ENCODE data around the gene KDM3A. TPM values are rescaled to one million over a fixed set of nuclear protein-coding genes. Genes with fewer than 3 reads are reported as not detected.

The KDM3A gene
- total RNA-seq = 93.8 TPM

DNA sequence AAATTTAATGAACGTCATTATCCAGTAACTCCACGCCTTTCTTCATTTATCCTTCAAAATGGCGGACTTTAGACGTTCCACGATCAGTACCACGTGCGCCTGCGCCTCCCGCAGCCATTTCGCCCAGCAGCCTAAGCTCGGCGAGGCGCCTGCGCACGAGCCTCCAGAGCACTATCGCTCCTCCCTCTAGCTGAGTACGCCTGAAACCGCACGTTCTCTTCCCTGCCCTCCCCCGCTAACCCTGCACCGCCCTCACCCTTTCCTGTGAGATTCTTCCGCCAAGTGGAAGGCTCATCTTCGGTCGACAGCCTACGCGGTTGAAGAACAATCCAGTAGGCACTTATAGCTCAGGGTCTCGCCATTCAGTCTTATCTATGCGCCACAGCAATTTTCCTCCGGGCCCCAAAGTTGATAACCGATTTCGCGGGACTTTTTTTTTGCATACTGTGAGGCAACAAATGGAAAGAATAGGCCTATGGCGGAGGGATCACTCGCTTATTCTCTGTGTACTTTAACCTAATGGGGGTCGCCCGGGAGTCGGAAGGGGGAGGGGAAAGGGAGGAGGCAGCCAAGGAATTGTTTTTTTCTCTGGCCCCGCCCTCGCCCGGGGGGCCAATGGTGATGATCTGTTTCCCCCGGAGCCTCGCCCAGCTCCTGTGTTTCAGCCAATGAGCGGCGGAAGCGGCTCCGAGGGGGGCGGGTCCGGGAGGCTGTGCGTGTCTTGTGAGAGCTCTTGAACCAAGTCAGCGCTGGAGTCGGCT lies at the start of gene KDM3A:
Gene KDM3A, plus strand, starts transcription at position 741 of the 761 bp plus-strand sequence. CDS start 677 bp downstream, outside the sequence.
- peak; percentile 100 for DNase-seq

DNA sequence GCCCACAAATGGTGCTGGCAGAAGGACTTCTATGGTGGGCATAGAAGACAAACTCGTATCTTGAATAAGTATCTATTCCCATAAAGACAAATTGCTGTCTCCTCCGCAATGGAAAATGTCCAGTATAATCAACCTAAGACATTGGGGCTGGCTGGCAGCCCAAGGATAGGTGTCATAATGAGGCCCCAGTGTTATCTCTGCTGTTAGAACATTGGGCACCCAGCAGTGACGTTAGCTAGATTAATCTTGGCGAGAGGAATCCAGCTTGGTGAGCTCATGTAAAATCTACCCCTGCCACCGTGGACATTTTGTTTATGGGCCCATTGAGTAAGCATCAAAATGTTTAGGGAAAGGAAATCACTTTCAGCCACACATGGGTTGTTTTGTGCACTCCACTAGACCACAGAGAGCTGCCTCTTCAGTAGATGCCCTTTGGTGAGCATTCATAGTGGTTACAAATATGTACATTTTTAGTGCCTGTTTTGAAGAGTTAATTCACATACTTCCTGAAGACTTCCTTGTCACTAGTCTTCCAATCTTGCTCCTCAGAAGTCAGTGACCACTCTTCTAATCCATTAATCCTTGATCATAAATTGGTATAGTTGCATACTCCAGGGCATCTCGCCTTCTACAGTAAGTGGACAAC lies 48.2 kb upstream of the KDM3A start:
- DNase-seq = no peak

DNA sequence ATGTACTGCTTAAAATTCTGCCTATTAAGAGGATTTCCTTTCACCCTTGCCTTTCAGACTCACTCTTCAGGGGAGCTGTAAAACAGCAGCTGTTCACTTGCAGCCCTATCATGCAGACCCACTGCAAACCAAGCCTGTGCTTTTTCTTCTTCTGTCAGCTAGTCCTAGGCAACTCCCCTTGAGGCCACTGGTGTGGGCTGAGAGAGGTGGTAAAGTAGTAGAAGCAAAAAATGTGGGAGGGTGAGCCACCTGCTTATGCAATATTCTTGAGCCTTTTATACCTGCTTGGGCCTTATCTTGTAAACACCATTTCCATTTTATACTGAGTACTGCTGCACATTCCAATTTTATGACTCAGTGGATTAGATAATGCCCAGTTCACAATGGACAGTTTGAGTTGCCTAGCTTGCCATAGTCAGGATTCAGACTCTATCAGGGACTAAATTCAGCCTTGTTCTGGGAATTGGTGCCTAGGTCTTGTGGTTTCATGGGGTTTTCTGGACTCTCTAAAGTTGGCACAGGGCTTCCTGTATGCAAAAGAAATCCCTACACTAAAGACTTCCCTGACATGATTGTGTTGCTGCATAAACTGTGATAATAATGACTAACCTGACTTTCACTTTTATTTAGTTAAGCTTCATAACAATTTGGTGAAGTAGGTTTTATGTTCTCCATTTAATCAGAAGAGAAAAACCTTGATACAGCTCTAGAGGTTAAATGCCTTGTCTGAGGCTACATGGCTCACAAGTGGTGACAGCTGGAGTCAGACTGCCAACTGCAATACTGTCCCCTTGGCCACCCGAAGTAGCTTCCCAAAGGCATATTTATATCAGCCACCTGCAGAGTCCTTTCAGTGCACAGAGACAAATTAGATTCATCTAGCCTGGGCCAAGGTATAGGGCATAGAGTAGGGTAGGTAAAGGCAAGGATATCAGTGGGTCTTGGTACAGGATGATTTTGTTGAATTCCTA lies 47.4 kb upstream of the KDM3A start:
- peak; percentile 79 for DNase-seq

DNA sequence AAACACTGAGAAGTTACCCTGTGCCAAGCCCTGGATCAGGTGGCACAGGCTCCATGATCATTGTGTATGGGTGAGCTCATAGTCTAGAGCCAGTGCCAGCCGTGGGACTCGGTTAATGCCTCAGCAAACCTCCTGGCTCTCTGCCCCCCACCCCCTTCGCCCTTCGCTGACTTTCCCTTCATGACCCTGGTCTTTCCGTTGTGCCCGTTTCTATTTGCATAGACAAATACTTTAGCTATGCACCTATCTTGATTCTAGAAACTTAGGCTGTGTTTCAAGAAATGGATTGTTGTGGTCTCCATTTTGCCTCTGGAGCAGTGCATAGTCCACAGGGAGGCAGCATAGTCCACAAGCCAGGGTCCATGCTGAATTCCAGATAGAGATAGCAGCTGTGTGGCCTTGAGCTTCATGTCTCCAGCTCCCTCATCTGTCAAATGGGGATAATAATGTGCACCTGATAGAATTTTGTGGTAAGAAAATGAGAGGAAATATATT lies 44.8 kb upstream of the KDM3A start:
- peak; percentile 70 for DNase-seq

- DNase-seq = no peak
Observed at GRCh38 chr2:86397986-86398385, 43.2 kb upstream of the KDM3A start.

DNA sequence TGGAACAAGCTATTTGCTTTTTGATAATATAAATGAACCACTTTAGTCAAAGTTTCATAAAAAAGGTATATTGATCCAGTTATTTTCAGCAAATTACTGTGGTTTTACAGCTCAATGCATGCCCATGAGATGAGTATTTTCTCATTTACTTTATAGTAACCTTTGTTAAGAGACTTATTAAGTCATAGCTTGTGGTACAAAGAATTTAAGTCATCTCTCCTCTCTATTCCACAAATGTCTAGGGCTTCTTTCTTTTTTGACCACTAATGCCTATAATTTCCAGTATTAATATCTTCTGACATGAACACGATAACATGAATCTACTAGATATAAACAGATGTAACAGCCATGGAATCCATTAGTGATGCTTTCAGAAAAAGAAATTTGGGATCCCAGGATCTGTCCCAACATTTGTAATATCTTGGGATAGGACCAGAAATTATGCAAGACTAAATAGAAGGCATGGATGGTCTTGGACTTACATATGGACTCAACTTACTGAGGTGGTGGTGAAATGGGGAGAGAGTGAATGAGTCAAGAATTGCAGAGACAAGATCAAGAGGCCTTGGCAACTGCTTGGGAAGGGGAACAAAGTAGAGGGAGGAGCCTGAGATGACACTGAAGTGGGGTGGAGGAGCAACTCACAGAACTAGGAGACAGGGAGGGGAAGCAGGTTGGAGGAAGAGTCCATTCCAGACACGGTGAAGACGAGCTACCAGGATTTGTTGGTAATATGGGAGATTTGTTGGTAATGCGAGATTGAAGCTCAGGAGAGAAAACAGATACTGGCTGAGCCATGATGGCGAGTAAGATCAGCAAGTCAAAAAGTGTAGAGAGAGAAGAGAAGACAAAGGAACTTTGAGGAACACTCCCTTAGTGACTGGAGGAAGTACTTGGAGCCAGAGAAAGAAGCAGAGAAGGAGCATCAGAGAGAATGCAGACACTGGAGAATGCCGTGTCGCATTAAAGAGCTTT lies 42.4 kb upstream of the KDM3A start:
- DNase-seq = peak; percentile 49

- DNase-seq = no peak
Observed at GRCh38 chr2:86400321-86400720, 40.9 kb upstream of the KDM3A start.

- DNase-seq = no peak
Observed at GRCh38 chr2:86410581-86410980, 30.6 kb upstream of the KDM3A start.

DNA sequence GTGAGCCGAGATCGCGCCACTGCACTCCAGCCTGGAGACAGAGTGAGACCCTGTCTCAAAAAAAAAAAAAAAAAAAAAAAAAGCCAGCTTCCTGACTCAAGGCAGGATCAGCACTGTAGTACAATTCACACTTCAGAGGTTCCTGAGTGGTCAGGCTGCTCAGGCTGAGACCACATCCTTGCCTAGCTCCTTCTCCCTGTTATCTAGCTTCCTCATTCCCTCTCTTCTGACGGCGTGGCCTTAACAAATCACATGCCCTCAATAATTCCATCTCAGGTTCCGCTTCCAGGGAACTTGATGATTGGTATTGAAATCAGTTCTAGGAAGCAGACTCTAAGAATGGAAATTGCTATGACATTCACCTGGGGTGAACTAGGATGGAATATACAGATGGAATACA lies 29.8 kb upstream of the KDM3A start:
- no peak for DNase-seq

- DNase-seq = no peak
Observed at GRCh38 chr2:86412007-86412406, 29.2 kb upstream of the KDM3A start.

- DNase-seq = peak; percentile 76
Observed at GRCh38 chr2:86413296-86414094, 27.7 kb upstream of the KDM3A start.

DNA sequence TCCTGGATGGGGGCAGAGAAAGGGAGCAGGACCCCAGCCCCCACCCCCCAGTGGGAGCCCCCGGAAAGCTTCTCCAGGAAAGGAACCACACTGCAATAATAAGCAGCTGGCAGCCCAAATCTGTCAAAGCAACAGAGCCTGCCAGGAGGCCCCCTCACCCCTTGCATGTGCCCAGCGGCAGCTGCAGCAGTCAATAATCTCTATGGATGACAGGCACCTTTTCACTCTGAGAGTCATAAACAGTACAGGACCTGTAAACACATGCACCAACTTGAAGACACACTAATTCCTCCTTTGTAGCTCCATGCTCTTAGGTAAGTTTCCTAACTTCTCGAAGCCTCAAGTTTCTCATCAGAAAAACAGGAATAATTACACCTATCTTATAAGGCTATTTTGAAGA lies 26.2 kb upstream of the KDM3A start:
- peak; percentile 92 for DNase-seq

- DNase-seq = no peak
Observed at GRCh38 chr2:86416146-86416545, 25.0 kb upstream of the KDM3A start.

GRCh38 chr2:86417961-86418360 lies 23.2 kb upstream of the KDM3A start:
- no peak for DNase-seq

DNA sequence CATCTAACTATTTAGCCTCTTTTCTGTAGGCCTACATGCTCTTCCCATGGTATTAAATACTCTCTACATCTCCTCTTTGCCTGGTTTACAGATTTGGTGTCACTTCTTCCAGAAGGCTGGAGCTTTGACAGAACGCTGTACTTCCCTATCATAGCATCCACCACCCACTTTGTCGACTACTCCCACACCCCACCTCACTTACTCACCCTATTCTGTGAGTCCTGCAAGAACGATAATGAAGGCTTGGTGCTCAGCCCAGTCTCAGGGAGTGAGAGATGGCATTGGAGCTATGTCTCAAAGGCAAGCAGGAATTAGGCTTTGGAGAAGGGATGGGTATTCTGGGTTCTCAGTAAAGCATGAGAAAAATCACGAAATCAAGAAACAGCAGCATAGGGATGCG lies 20.3 kb upstream of the KDM3A start:
- no peak for DNase-seq

GRCh38 chr2:86426271-86426670 lies 14.9 kb upstream of the KDM3A start:
- DNase-seq = no peak

GRCh38 chr2:86429335-86429734 lies 11.8 kb upstream of the KDM3A start:
- DNase-seq = no peak

- DNase-seq = no peak
Observed at GRCh38 chr2:86430368-86430767, 10.8 kb upstream of the KDM3A start.

- no peak for DNase-seq
Observed at GRCh38 chr2:86433137-86433536, 8.0 kb upstream of the KDM3A start.

- DNase-seq = no peak
Observed at GRCh38 chr2:86434290-86434689, 6.9 kb upstream of the KDM3A start.

Data from tongue (tissue), 2 donors.